GM19240 (cell line): ENCODE measurements around the gene CDCP1.

ENCODE experiments used
- DNase-seq: peaks from one replicate; pipeline ENCODE4 v3.0.0; 2011; ENCODE audit warnings: low spot score; ENCODE audit not compliant: insufficient read length

Gene CDCP1

DNA sequence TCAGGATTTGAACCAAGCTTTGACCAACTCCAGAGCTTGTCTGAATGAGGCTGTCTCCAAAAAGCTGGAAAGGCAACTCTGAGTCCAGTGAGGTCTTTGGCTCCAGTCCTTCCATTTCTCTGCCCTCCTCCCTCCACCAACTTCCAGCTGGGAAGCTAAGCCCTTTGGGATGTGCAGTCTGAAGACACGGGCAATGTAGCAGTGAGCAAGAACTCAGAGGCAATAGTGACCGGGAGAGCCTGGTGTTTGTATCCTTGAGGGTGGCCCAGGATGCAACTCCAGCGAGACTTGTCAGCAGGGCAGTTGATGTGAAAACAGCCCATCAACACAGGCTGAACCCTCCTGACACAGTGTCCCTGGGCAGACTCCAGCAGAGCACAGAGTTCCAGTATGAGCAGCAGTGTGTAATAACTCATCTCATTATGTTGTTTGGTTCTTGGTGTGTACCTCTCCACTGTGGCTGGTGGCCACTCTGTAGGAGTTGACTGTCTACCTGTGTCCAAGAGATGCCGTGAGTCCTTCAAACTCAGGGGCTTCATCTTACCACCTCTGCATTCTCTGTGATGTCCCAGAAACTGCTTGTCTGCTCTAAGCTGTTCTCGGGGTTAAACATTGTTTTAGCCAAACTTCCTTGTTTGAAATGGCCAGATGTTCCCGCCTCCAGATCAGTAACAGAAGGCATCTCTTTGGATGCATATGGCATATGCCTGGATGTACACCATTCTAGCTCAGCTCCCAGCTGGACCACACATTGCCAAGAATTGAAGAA is 6.6 kb downstream of the CDCP1 start:
- no peak for DNase-seq

DNA sequence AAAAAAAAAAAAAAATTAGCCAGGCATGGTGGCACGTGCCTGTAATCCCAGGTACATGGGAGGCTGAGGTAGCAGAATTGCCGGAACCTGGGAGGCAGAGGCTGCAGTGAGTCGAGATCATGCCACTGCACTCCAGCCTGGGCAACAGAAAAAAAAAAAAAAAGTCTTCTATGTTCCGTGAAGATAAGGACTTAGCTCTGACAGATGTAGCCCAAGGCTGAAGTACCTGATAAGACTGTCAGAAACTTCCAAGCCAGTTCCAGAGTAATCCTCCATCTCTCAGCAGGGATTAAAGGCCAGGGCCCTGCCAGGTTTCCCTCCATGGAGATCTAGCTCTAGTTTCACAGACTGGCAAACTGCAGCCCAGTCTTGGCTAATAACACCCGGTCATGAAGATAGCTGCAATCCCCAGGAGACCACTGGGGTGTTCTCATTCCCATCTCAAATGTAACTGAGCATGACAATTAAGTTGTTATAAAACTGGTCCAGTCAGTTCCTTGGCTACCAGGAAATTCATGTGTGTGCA is 8.5 kb downstream of the CDCP1 start:
- no peak for DNase-seq

- no peak for DNase-seq
These were observed 10.2 kb downstream of the CDCP1 start for GRCh38 chr3:45135959-45136358.

DNA sequence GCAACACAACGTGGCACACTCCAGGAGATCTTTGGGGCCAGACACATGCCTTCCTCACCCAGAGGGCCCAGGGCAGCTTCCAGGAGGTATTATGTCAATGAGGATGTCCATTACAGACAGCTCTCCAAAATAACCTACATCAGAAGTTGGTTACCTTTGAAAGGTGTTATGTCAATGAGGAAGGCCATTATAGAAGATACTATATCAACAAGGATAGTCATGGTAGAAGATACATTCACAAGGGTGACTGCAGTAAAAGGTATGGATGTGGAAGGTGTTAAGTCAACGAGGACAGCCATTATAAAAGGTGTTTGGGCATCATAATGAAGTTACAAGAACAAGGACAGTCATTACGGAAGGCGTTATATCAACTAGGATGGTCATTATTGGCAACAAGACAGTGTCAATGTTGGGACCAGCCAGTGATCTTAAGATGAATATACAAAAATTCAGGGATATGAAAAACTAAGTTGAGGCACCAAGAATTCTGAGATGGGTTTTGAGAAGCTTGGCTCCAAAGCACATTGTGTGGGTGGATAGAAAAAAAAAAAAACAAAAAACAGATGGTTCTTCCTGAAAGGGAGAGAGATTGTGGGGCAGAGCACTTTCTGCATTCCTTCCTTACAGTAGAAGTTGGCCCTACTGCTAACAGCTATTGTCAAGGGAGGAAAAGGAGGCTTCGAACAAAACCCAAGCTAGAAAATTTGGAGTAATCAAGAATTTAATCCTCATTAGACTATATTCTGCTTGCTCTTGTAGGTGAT is 11.2 kb downstream of the CDCP1 start:
- DNase-seq: no peak

- DNase-seq: no peak
These were observed 13.5 kb downstream of the CDCP1 start for GRCh38 chr3:45132568-45133211.

DNA sequence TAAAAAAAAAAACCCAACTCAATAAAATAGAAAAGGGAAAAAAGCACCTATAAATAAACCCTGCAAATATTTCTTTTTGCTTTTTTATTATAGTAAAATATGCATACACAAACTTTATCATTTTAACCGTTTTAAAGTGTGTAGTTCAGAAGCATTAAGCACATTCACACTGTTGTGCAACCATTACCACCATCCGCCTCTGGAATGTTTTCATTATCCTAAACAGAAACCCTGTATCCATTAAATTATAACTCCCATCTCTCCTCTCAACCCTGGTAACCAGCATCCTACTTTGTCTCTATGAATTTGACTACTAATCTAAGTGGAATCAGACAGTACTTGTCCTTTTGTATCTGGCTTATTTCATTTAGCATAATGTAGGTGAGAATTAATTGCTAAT is 15.0 kb downstream of the CDCP1 start:
- no peak for DNase-seq

GRCh38 chr3:45130476-45130875 is 15.7 kb downstream of the CDCP1 start:
- DNase-seq: no peak

- no peak for DNase-seq
These were observed 17.2 kb downstream of the CDCP1 start for GRCh38 chr3:45128950-45129349.

DNA sequence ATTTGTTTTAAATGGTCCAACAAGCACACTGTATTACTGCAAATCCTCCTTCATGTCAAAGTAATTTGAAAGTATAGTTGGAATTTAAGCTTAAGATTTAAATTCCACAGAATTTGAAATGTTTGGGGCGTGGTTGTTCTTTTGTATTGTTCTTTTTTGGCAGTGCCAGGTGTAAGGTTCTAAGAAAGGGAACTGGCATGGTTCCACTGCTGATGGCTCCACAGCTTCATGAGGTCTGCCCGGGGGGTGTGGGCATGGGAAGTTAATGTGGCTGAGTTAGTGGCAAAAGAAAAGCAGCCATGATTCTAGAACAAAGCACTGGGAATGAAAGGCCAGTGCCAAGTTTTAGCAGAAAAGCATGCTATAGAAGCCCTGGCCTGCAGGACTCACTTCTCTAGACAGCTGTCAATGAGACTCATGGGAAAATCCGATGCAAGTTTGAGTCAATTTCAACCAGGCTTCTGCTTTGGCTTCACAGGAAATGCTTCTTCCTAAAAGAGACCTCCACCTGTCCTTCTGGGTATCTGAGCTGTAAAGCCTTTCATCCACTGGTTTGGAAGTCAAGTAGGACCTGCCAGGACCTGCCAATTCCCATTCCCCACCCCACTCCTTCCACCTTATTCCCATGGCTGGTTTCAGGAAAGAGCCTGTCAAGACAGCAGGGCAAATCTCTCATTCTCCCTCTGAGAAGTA is 18.9 kb downstream of the CDCP1 start:
- DNase-seq: no peak

DNA sequence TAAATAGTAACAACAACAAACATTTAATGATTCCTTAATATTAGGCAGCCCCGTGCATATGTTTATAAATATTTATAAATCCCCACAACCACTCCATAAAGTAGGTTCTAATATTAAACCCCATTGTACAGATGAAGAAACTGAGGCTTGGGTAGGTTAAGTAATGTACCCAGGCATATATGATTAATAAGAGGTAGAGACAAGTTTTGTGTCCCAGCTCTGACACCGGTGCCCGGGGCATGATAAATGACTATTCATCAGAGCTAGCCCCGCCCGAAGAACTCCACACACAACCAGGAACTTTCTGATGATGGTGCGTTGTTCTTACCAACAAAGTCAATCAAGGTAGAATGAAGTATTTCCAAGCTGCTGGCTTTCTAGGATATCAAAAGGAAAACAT is 19.4 kb downstream of the CDCP1 start:
- DNase-seq: no peak

- DNase-seq: no peak
These were observed 20.6 kb downstream of the CDCP1 start for GRCh38 chr3:45125550-45126026.

DNA sequence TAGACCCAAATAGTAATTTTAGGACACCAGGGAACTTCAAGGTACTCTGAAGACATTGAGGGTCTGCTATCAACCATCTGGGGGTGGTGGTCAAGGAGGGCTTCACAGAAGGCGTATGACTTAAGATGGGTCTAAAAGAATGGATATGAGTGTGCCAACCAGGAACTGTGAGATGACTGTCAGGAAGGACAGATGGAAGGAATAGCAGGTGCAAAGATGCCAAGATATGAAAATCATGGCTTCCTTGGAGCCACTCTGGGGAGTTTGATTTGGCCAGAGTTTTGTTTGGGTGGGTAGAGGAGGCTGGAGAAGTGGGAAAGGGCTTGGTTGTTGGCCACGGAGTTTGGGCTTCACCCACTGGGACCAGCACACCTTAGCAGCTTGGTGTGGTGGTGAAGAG is 21.2 kb downstream of the CDCP1 start:
- DNase-seq: no peak

DNA sequence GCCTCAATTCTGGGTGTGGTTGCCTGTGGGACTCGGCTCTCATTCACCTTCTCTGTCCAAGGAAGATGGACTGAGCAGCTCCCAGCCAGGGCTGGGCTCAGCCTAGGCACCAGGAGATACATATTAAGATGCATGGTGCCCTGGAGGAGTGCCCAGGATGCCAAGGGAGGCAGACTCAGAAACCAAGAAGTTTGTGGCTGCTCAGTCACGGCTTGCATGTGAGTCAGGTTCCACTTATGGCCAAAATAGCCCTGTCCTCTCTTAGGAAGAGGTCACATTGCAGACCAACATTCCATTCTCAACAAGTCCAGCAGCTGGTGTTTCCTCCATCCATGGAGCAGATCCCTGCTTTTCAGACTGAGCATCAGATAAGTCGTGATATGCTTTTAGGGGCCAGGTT is 21.8 kb downstream of the CDCP1 start:
- DNase-seq: no peak

GRCh38 chr3:45123581-45124269 is 22.5 kb downstream of the CDCP1 start:
- no peak for DNase-seq

DNA sequence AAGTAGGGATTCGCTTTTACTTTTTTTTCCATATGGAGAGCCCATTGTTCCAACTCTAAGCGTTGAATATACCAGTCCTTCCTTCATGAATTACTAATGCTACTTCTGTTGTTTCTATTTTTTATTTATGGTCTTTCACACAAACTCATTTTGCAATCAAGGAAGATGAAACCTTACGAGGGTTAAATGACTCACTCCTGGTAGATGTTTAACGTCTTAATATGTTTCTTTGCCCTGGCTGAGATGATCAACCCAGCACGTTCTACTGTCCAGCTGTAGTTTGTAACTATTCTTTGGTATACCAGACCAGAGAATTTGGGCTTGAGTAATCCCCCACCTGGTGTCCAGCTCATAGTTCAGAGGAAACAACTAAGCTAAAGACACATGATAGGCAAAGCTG is 23.1 kb downstream of the CDCP1 start:
- no peak for DNase-seq

DNA sequence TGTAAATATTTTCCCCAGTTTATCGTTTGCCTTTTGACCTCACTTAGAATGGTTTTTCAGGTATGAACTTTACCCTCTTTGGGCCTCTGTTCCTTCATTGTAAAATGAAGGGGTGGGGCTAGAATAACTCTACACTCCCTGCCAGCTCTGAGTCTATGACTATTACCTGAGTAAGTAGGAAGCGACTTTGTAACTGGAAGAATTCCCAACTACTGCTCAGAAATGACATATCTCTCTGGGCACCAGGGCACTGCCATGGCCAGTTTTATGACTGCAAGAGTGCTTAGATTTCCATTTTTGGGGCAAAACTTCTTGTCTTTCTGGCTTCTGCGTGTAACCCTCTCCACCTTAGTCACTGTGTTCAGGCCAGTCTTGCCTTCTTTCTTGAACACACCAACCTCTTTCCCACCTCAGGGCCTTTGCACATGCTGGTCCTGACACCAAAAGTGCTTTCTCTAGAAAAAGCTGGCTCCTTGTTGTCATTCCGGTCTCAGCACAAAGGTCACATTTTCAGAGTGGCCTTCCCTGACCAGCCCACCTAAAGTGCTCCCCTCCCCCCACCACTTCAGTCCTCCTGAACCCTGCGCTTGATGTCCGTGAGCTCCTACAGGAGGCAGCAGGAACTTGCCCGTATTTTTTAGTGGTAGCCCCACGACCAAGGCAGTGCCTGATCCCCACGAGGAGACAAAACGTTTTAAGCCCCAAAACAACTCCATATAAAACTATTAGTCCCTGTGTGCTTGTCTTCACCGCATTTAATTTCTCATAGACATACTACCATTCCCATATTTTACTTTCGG is 25.6 kb downstream of the CDCP1 start:
- DNase-seq: no peak

- DNase-seq: no peak
These were observed 26.3 kb downstream of the CDCP1 start for GRCh38 chr3:45119824-45120358.

GRCh38 chr3:45119376-45119775 is 26.8 kb downstream of the CDCP1 start:
- DNase-seq: no peak

DNA sequence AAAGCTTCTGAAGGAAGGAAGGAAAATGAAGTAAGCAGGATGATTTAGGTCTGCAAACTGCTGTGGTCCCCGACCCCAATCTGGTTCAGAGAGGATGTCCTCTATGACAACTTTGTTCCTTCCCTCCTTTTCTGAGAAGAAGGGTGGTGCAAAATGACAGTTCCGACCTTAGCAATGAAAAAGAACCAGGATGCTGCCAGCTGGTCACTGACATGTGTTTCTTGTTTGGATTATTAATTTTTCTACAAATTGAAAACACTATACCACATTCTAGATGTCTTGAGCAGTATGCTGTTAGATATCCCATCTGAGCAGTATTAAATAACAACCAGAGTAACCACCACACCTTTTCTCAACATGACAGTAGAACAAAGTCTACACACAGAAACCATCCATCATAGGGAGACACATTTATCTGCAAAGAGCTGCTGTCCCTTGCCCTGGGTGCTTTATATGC is 27.5 kb downstream of the CDCP1 start:
- no peak for DNase-seq

GRCh38 chr3:45116350-45116749 is 29.8 kb downstream of the CDCP1 start:
- DNase-seq: no peak
